CD4-positive, CD25-positive, alpha-beta regulatory T cell (primary cell): ENCODE measurements around the gene DNMT1. TPM values are rescaled to one million over a fixed set of nuclear protein-coding genes. Genes with fewer than 3 reads are reported as not detected.
A peak's percentile ranks its signal among the peaks of the same experiment; 100 is the strongest.

ENCODE experiments used
- ATAC-seq, 2 donors: fragments of 150-1000 bp; cut with Tn5 transposase; one replicate each; pipeline ENCODE4 v1.10.0; 2021; ENCODE audit warnings: low read depth in 2 of 2, moderate number of reproducible peaks in 2 of 2, moderate library complexity in 1 of 2
- DNase-seq, 3 donors: peaks; one replicate each; pipeline versions ENCODE4 v3.0.0 to v3.0.0-alpha.2; 2012 to 2022; ENCODE audit warnings: mixed read lengths in 1 of 3
- H3K27ac ChIP-seq: one replicate; pipeline ENCODE4 v1.7.0; 2013; ENCODE audit warnings: mild to moderate bottlenecking, low read length; ENCODE audit not compliant: insufficient read depth, poor library complexity, severe bottlenecking
- H3K27me3 ChIP-seq: one replicate; pipeline ENCODE4 v1.7.0; 2013; ENCODE audit warnings: low read length; ENCODE audit not compliant: control insufficient read depth, insufficient read depth
- H3K36me3 ChIP-seq: one replicate; pipeline ENCODE4 v1.7.0; 2013; ENCODE audit warnings: mild to moderate bottlenecking, low read length, moderate library complexity; ENCODE audit not compliant: control insufficient read depth, insufficient read depth
- H3K4me1 ChIP-seq: 2 replicates; pipeline ENCODE4 v1.7.0; 2013; ENCODE audit warnings: mild to moderate bottlenecking, low read length; ENCODE audit not compliant: insufficient read depth, control insufficient read depth, poor library complexity, severe bottlenecking
- H3K4me3 ChIP-seq: one replicate; pipeline ENCODE4 v1.7.0; 2013; ENCODE audit warnings: low read depth, mild to moderate bottlenecking, low read length, moderate library complexity
- H3K9me3 ChIP-seq, 2 experiments: 1 replicate in 1 of 2; 2 replicates in 1 of 2; pipeline ENCODE4 v1.7.0; 2013; ENCODE audit warnings: low read length in 2 of 2, mild to moderate bottlenecking in 1 of 2, moderate library complexity in 1 of 2; ENCODE audit not compliant: control insufficient read depth in 2 of 2
- H3K27ac Mint-ChIP-seq, 3 donors: one replicate each; pipeline ENCODE4 v1.8.0; 2020 to 2022; ENCODE audit warnings: mild to moderate bottlenecking in 3 of 3, mixed read lengths in 3 of 3, moderate library complexity in 2 of 3
- H3K27me3 Mint-ChIP-seq: one replicate; pipeline ENCODE4 v1.8.0; 2022; ENCODE audit warnings: mild to moderate bottlenecking, mixed read lengths
- H3K36me3 Mint-ChIP-seq: one replicate; pipeline ENCODE4 v1.8.0; 2020; ENCODE audit warnings: mixed read lengths
- H3K4me1 Mint-ChIP-seq, 4 donors: one replicate each; pipeline ENCODE4 v1.8.0; 2020 to 2022; ENCODE audit warnings: mixed read lengths in 4 of 4, mild to moderate bottlenecking in 1 of 4
- H3K4me3 Mint-ChIP-seq, 4 donors: one replicate each; pipeline ENCODE4 v1.8.0; 2020 to 2022; ENCODE audit warnings: mild to moderate bottlenecking in 4 of 4, mixed read lengths in 4 of 4, moderate library complexity in 3 of 4
- H3K9me3 Mint-ChIP-seq, 7 donors: one replicate each; pipeline ENCODE4 v1.8.0; 2020 to 2022; ENCODE audit warnings: mixed read lengths in 7 of 7, mild to moderate bottlenecking in 3 of 7, moderate library complexity in 2 of 7
- polyA plus RNA-seq, 4 donors: library from polyadenylated mRNA; unstranded; fragments of 300-500 nt; fragmentation: Illumina TruSeq; gene quantifications; one replicate each; pipeline ENCODE4 v1.2.3, GENCODE V29; 2021
- total RNA-seq: library from RNA; stranded (reverse); gene quantifications from one replicate; pipeline ENCODE4 v1.2.3, GENCODE V29; 2022

The DNMT1 gene
- total and polyA plus RNA-seq, 5 donors from 2014 or later: 78.8 to 259 (median 99.9) TPM

DNA sequence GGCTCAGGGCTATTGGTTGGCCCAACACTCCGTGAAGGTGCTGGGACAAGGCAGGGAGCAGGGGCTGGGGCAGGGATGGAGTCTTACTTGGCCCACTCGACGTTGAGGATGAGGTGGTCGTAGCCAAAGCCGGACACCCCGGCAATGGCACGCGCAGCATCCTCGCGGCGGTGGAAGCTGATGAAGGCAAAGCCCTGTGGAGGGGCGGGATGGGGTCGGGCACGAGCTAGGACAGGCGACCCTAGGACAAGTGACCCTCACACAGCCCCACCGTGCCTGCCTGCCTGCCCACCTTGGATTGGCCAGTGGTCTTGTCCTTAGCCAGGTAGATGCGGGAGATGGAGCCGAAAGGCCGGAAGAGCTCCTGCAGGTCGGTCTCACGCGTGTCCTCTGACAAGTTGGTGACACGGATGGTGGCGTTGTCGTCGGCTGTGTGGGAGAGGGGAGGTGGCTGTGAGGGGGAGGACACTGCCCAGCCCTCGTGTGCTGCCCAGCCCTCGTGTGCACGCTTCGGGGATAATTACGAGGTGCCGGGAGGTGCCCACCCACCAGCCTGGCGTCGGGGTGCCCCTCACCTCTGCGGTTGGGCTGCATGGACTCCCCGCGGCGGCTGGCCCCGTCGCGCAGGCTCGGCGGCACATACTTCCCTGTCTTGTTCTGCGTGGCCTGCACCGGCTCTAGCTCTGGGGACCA, 79.2 kb downstream of the DNMT1 start:
- Mint-ChIP-seq H3K27me3 (no peaks in the 10 kb centered on the region), H3K36me3 (peaks cover 11% of the 10 kb centered on the region), H3K27ac (no peak overlapping the region), H3K4me1 (peaks cover 0 to 50% (median 16%) of the 10 kb centered on the region in 4 donors), H3K9me3 (no peaks in the 10 kb centered on the region), H3K4me3 (peak overlapping the region in 1 of 4 donors; percentile 47)
- H3K27me3 ChIP-seq: no peaks in the 10 kb centered on the region
- ATAC-seq (no peak), DNase-seq (no peak)
- H3K27ac ChIP-seq: no peak overlapping the region
- peaks cover 42% of the 10 kb centered on the region for H3K4me1 ChIP-seq
- no peak overlapping the region for H3K4me3 ChIP-seq
- H3K9me3 ChIP-seq: no peaks in the 10 kb centered on the region
- H3K36me3 ChIP-seq: peaks cover 39% of the 10 kb centered on the region

DNA sequence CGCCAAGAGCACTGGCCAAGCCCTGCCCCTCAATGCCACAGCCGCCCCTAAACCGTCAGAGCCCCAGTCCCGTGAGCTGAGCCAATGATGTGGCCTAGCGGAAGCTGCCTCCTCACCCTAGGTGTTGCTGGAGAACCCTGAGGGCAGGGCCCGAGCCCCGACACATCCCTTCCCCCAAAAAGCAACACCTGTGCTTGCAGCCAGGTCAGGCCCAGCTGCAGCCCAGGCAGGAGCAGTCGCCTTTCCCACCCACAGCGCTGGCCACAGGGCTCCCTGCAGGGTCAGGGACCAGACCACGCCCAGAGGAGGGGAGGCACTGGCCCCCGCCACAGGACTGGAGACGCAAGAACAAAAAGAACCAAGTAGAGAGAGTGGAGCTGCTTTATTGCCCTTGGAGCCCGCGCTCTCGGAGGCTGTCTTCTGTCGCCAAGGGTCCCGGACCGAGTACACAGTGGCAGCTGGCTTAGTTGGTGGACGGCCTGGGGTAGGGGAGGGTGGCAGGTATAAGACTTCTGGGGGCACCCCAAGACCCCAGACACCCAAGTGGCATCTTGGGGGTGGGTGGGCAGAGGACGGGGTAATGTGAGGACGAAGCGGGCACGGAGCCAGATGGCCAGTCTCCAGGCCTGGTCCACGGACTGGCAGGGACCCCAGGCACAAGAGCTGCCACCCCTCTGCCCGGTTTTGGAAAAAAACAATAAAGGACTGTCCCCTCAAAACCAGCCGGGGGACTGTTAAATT, 79.9 kb downstream of the DNMT1 start:
- Mint-ChIP-seq H3K36me3 (peaks cover 12% of the 10 kb centered on the region), H3K27ac (peak overlapping the region in 1 of 3 donors; percentile 15), H3K4me3 (peak overlapping the region in 1 of 4 donors; percentile 47), H3K9me3 (no peaks in the 10 kb centered on the region), H3K4me1 (peaks cover 0 to 48% (median 14%) of the 10 kb centered on the region in 4 donors), H3K27me3 (no peaks in the 10 kb centered on the region)
- Histone ChIP-seq H3K4me1 (peaks cover 42% of the 10 kb centered on the region), H3K27me3 (no peaks in the 10 kb centered on the region), H3K4me3 (no peak overlapping the region), H3K36me3 (peaks cover 45% of the 10 kb centered on the region), H3K9me3 (no peaks in the 10 kb centered on the region), H3K27ac (no peak overlapping the region)
- no peak for DNase-seq
- no peak for ATAC-seq

GRCh38 chr19:10113964-10114650, 80.6 kb downstream of the DNMT1 start:
- H3K9me3 Mint-ChIP-seq: no peaks in the 10 kb centered on the region
- H3K36me3 Mint-ChIP-seq: peaks cover 19% of the 10 kb centered on the region
- H3K9me3 ChIP-seq: no peaks in the 10 kb centered on the region
- no peaks in the 10 kb centered on the region for H3K27me3 Mint-ChIP-seq
- H3K27ac ChIP-seq: no peak overlapping the region
- H3K27me3 ChIP-seq: no peaks in the 10 kb centered on the region
- no peak for ATAC-seq
- H3K4me1 ChIP-seq: peaks cover 39% of the 10 kb centered on the region
- H3K4me1 Mint-ChIP-seq: peaks cover 0 to 46% (median 11%) of the 10 kb centered on the region in 4 donors
- H3K27ac Mint-ChIP-seq: peak overlapping the region in 1 of 3 donors; percentile 15
- H3K36me3 ChIP-seq: peaks cover 52% of the 10 kb centered on the region
- H3K4me3 ChIP-seq: no peak overlapping the region
- no peak for DNase-seq
- no peak overlapping the region for H3K4me3 Mint-ChIP-seq

- no peaks in the 10 kb centered on the region for H3K9me3 Mint-ChIP-seq
- H3K4me3 Mint-ChIP-seq: peak overlapping the region in 1 of 4 donors; percentile 89
- H3K27me3 Mint-ChIP-seq: no peaks in the 10 kb centered on the region
- no peaks in the 10 kb centered on the region for H3K9me3 ChIP-seq
- no peaks in the 10 kb centered on the region for H3K27me3 ChIP-seq
- H3K36me3 Mint-ChIP-seq: peaks cover 19% of the 10 kb centered on the region
- H3K27ac Mint-ChIP-seq: no peak overlapping the region
- peaks cover 33% of the 10 kb centered on the region for H3K4me1 ChIP-seq
- peaks cover 54% of the 10 kb centered on the region for H3K36me3 ChIP-seq
- peak overlapping the region; percentile 58 for H3K27ac ChIP-seq
- peaks cover 0 to 41% (median 11%) of the 10 kb centered on the region in 4 donors for H3K4me1 Mint-ChIP-seq
- no peak overlapping the region for H3K4me3 ChIP-seq
- ATAC-seq: no peak
- no peak for DNase-seq
These were observed 81.2 kb downstream of the DNMT1 start for GRCh38 chr19:10113592-10113963.

GRCh38 chr19:10112895-10113591, 81.7 kb downstream of the DNMT1 start:
- Mint-ChIP-seq H3K27ac (peak overlapping the region in 2 of 3 donors; percentile 82 to 86), H3K36me3 (peaks cover 19% of the 10 kb centered on the region), H3K27me3 (no peaks in the 10 kb centered on the region), H3K9me3 (no peaks in the 10 kb centered on the region), H3K4me3 (peak overlapping the region; percentile 67 to 89 (median 80)), H3K4me1 (peaks cover 0 to 42% (median 11%) of the 10 kb centered on the region in 4 donors)
- peaks cover 32% of the 10 kb centered on the region for H3K4me1 ChIP-seq
- H3K27ac ChIP-seq: peak overlapping the region; percentile 58
- peak overlapping the region; percentile 44 for H3K4me3 ChIP-seq
- ATAC-seq (peak; percentile 52 to 64), DNase-seq (peak; percentile 41 to 67 (median 62))
- no peaks in the 10 kb centered on the region for H3K27me3 ChIP-seq
- no peaks in the 10 kb centered on the region for H3K9me3 ChIP-seq
- peaks cover 54% of the 10 kb centered on the region for H3K36me3 ChIP-seq

- Mint-ChIP-seq H3K27ac (peak overlapping the region; percentile 82 to 94 (median 86)), H3K4me3 (peak overlapping the region in 3 of 4 donors; percentile 67 to 89 (median 80)), H3K36me3 (peaks cover 17% of the 10 kb centered on the region), H3K4me1 (peaks cover 2 to 46% (median 15%) of the 10 kb centered on the region in 4 donors), H3K27me3 (no peaks in the 10 kb centered on the region), H3K9me3 (no peaks in the 10 kb centered on the region)
- ATAC-seq (peak in 1 of 2 donors; percentile 7), DNase-seq (no peak)
- no peaks in the 10 kb centered on the region for H3K9me3 ChIP-seq
- peaks cover 39% of the 10 kb centered on the region for H3K4me1 ChIP-seq
- H3K27me3 ChIP-seq: no peaks in the 10 kb centered on the region
- peak overlapping the region; percentile 58 for H3K27ac ChIP-seq
- H3K36me3 ChIP-seq: peaks cover 50% of the 10 kb centered on the region
- no peak overlapping the region for H3K4me3 ChIP-seq
These were observed 82.6 kb downstream of the DNMT1 start for GRCh38 chr19:10112037-10112761.

DNA sequence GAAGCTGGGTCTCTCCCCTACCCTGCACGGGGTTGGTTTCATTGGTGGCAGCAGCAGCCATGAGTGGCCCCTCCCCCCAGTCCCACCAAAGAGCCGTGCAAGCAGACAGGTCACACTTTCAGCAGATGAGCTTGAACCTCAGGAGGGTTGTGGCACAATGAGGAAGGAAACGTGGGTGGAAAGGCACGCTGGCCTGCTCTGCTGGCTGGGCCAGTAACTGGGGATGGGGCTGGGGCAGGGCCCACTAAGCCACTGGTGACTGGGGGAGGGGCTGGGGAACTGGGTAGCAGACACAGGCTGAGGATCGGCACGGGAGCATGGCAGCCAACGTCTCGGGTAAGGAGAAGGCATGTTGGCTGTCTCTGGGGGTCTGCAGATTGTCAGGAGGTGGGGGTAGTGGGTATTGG, 83.3 kb downstream of the DNMT1 start, which contains the start of gene P2RY11:
P2RY11 (plus strand) TSS at position 289 of the 407 bp plus-strand sequence; CDS start at position 318, 29 bp downstream.
- H3K9me3 Mint-ChIP-seq: no peaks in the 10 kb centered on the region
- H3K4me1 ChIP-seq: peaks cover 47% of the 10 kb centered on the region
- H3K27ac Mint-ChIP-seq: peak within 1 kb of the TSS; percentile 82 to 94 (median 86)
- DNase-seq: peak in 1 of 3 donors; percentile 57
- peaks cover 42% of the 10 kb centered on the region for H3K36me3 ChIP-seq
- H3K36me3 Mint-ChIP-seq: peaks cover 20% of the 10 kb centered on the region
- H3K27me3 ChIP-seq: no peaks in the 10 kb centered on the region
- H3K27ac ChIP-seq: peak within 1 kb of the TSS; percentile 58
- H3K4me3 Mint-ChIP-seq: peak within 1 kb of the TSS; percentile 68 to 89 (median 74)
- H3K27me3 Mint-ChIP-seq: no peaks in the 10 kb centered on the region
- no peaks in the 10 kb centered on the region for H3K9me3 ChIP-seq
- peaks cover 7 to 52% (median 19%) of the 10 kb centered on the region in 4 donors for H3K4me1 Mint-ChIP-seq
- no peak within 1 kb of the TSS for H3K4me3 ChIP-seq
- ATAC-seq: no peak
